Measurements from ENCODE around the gene GRHL3. TPM values are rescaled to one million over a fixed set of nuclear protein-coding genes. Genes with fewer than 3 reads are reported as not detected.

The GRHL3 gene
- total and polyA plus RNA-seq, 2 experiments from 2014 or later: not detected

DNA sequence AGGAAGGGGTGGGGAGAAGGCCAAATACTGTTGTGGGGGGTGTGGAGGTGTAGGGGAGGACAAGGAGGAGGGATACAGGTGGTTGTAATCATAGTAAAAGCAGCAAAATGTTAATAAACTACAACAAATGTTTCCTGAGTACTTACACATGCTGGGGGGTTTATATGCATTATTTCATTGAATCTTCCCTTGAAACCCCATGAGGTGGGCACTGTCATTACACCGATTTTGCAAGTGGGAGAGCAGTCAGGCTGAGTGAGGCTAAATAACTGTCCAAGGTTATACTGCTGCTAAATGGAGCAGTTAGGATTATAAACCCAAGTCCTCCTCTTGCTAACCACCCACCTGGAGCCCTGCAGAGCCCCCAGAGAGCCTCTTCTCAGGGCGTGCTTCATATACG lies 14.4 kb upstream of the GRHL3 start:
- Histone ChIP-seq H4K20me1 (ENCODE audit: insufficient read depth) (no peaks in the 10 kb centered on the region), H3K27ac (no peak overlapping the region), H3K27me3 (replicated peaks; ENCODE audit: insufficient read depth) (no peaks in the 10 kb centered on the region; the same call in 1 of the 2 replicates), H3K9me3 (ENCODE audit: low read depth) (no peaks in the 10 kb centered on the region), H2AFZ (no peak overlapping the region), H3K4me1 (ENCODE audit: insufficient read depth) (peaks cover 9% of the 10 kb centered on the region), H3K4me3 (no peak overlapping the region), H3K79me2 (ENCODE audit: insufficient read depth) (no peaks in the 10 kb centered on the region), H3K36me3 (ENCODE audit: low read depth) (no peaks in the 10 kb centered on the region), H3K4me2 (ENCODE audit: unreplicated experiment) (no peak overlapping the region), H3K9me2 (ENCODE audit: insufficient read depth) (no peaks in the 10 kb centered on the region), H3F3A (ENCODE audit: insufficient read depth) (peaks cover 10% of the 10 kb centered on the region; the same call in 1 of the 2 replicates), H3K9ac (no peak overlapping the region)
- TF ChIP-seq EZH2phosphoT487 (IDR thresholded peaks at IDR 0.05; ENCODE audit: insufficient read depth, low read depth): no peak
- no peak for TF ChIP-seq EZH2 (IDR thresholded peaks at IDR 0.05; ENCODE audit: insufficient read depth, poor library complexity, severe bottlenecking)
- in situ Hi-C loops (cut with MboI): no loop called here
- 73 to 77% methylated on average over 3 of the region's 3 CpGs for WGBS, 2 experiments (ENCODE audit: low coverage in 1 of 2, low lambda C conversion rate in 2 of 2, missing lambda C conversion rate in 2 of 2)
- DNase-seq: no peak

DNA sequence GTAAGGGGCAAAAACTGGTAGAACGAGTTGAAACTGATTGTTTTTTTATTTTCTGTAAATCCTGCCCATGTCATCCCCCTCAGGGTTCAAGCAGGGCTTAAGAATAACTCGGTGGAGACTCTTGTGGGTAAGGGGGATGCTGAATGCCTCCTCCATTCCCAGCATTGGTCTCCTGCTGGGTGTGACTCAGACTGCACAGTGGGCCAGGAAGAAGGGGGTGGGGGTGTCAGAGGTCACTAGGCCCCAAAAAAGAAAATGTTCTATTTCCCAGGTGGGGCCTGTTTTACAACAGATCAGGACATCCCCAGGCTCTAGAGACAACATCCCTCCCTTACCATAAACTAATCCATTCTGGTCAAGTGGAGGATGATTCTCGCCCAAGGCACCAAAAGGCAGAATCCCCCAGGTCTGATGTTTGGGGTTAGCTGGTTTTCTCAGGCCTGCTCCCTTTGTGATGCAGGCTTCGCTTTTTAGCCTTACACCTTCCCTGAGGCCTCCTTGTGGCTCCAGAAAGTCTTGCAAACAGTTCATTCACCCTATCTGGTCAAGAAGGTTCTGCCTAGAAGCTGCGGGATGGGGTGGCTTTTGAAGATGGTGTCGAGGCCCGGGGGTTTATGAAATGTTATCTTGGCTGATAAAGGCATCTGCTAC lies 10.7 kb upstream of the GRHL3 start:
- no peaks in the 10 kb centered on the region for H4K20me1 ChIP-seq (ENCODE audit: insufficient read depth)
- H3K4me2 ChIP-seq (ENCODE audit: unreplicated experiment): no peak overlapping the region
- H3K79me2 ChIP-seq (ENCODE audit: insufficient read depth): no peaks in the 10 kb centered on the region
- H3K4me3 ChIP-seq: no peak overlapping the region
- H3K27ac ChIP-seq: no peak overlapping the region
- H3K9me2 ChIP-seq (ENCODE audit: insufficient read depth): no peaks in the 10 kb centered on the region
- no peak overlapping the region for H2AFZ ChIP-seq
- WGBS, 2 experiments (ENCODE audit: low coverage in 1 of 2, low lambda C conversion rate in 2 of 2, missing lambda C conversion rate in 2 of 2): 89 to 90% methylated on average over 7 of the region's 7 CpGs
- no peaks in the 10 kb centered on the region; the same call in 1 of the 2 replicates for H3K27me3 ChIP-seq (replicated peaks; ENCODE audit: insufficient read depth)
- TF ChIP-seq EZH2 (IDR thresholded peaks at IDR 0.05; ENCODE audit: insufficient read depth, poor library complexity, severe bottlenecking) (no peak), EZH2phosphoT487 (IDR thresholded peaks at IDR 0.05; ENCODE audit: insufficient read depth, low read depth) (no peak)
- no peaks in the 10 kb centered on the region for H3K36me3 ChIP-seq (ENCODE audit: low read depth)
- peak; percentile 45 for DNase-seq
- H3K9me3 ChIP-seq (ENCODE audit: low read depth): no peaks in the 10 kb centered on the region
- in situ Hi-C loops (cut with MboI): no loop called here
- H3K4me1 ChIP-seq (ENCODE audit: insufficient read depth): no peaks in the 10 kb centered on the region
- no peak overlapping the region for H3K9ac ChIP-seq
- H3F3A ChIP-seq (ENCODE audit: insufficient read depth): no peaks in the 10 kb centered on the region

- H4K20me1 ChIP-seq (ENCODE audit: insufficient read depth): no peaks in the 10 kb centered on the region
- H3K9me3 ChIP-seq (ENCODE audit: low read depth): no peaks in the 10 kb centered on the region
- peak; percentile 64 for DNase-seq
- H3K27ac ChIP-seq: no peak overlapping the region
- no peak overlapping the region for H3K9ac ChIP-seq
- H3K9me2 ChIP-seq (ENCODE audit: insufficient read depth): no peaks in the 10 kb centered on the region
- no peak for TF ChIP-seq EZH2 (IDR thresholded peaks at IDR 0.05; ENCODE audit: insufficient read depth, poor library complexity, severe bottlenecking)
- TF ChIP-seq EZH2phosphoT487 (IDR thresholded peaks at IDR 0.05; ENCODE audit: insufficient read depth, low read depth): no peak
- H3K4me1 ChIP-seq (ENCODE audit: insufficient read depth): no peaks in the 10 kb centered on the region
- in situ Hi-C loops (cut with MboI): no loop called here
- H3K27me3 ChIP-seq (replicated peaks; ENCODE audit: insufficient read depth): no peaks in the 10 kb centered on the region; the same call in 1 of the 2 replicates
- no peaks in the 10 kb centered on the region for H3K79me2 ChIP-seq (ENCODE audit: insufficient read depth)
- H3F3A ChIP-seq (ENCODE audit: insufficient read depth): no peaks in the 10 kb centered on the region
- WGBS, 2 experiments (ENCODE audit: low coverage in 1 of 2, low lambda C conversion rate in 2 of 2, missing lambda C conversion rate in 2 of 2): 85 to 95% methylated on average over 4 of the region's 4 CpGs
- no peaks in the 10 kb centered on the region for H3K36me3 ChIP-seq (ENCODE audit: low read depth)
- H2AFZ ChIP-seq: no peak overlapping the region
- H3K4me2 ChIP-seq (ENCODE audit: unreplicated experiment): no peak overlapping the region
- H3K4me3 ChIP-seq: no peak overlapping the region
Observed at GRCh38 chr1:24309762-24310485, 9.2 kb upstream of the GRHL3 start.

GRCh38 chr1:24311234-24311633 lies 7.9 kb upstream of the GRHL3 start:
- no peaks in the 10 kb centered on the region for H3F3A ChIP-seq (ENCODE audit: insufficient read depth)
- WGBS, 2 experiments (ENCODE audit: low coverage in 1 of 2, low lambda C conversion rate in 2 of 2, missing lambda C conversion rate in 2 of 2): 84 to 87% methylated on average over 3 of the region's 3 CpGs
- no peak overlapping the region for H3K9ac ChIP-seq
- H3K27me3 ChIP-seq (replicated peaks; ENCODE audit: insufficient read depth): no peaks in the 10 kb centered on the region; the same call in 1 of the 2 replicates
- no peaks in the 10 kb centered on the region for H3K9me2 ChIP-seq (ENCODE audit: insufficient read depth)
- TF ChIP-seq EZH2 (IDR thresholded peaks at IDR 0.05; ENCODE audit: insufficient read depth, poor library complexity, severe bottlenecking) (no peak), EZH2phosphoT487 (IDR thresholded peaks at IDR 0.05; ENCODE audit: insufficient read depth, low read depth) (no peak)
- H3K4me2 ChIP-seq (ENCODE audit: unreplicated experiment): no peak overlapping the region
- no peaks in the 10 kb centered on the region for H3K79me2 ChIP-seq (ENCODE audit: insufficient read depth)
- no peak overlapping the region for H3K4me3 ChIP-seq
- DNase-seq: no peak
- no peaks in the 10 kb centered on the region for H4K20me1 ChIP-seq (ENCODE audit: insufficient read depth)
- in situ Hi-C loops (cut with MboI): no loop called here
- no peaks in the 10 kb centered on the region for H3K9me3 ChIP-seq (ENCODE audit: low read depth)
- no peak overlapping the region for H3K27ac ChIP-seq
- no peak overlapping the region for H2AFZ ChIP-seq
- no peaks in the 10 kb centered on the region for H3K36me3 ChIP-seq (ENCODE audit: low read depth)
- H3K4me1 ChIP-seq (ENCODE audit: insufficient read depth): no peaks in the 10 kb centered on the region
